ENCODE results near the gene SPDYE2B. TPM values are rescaled to one million over a fixed set of nuclear protein-coding genes. Genes with fewer than 3 reads are reported as not detected.
"Not testable (repeated sequence)": the region's sequence is repeated elsewhere in the genome, so short reads cannot be mapped to it uniquely, and the experiment has no call there.

SPDYE2B gene
- total and polyA plus RNA-seq, 2 donors (not counting 1 experiment from before 2014, with no cell fraction given), result not detected

GRCh38 chr7:102613575-102614345, 36.4 kb upstream of the SPDYE2B start:
- WGBS (ENCODE audit: insufficient coverage), result no CpG with 5 or more reads among the region's 15 CpGs
- H3K4me2 ChIP-seq (replicated peaks; ENCODE audit: low read depth, low read length, poor library complexity, severe bottlenecking); H3K4me3 Mint-ChIP-seq; H3K9me3 ChIP-seq (ENCODE audit: control extremely low read depth in 1 of 3, control insufficient read depth in 2 of 3, insufficient read depth in 1 of 3, low read length in 2 of 3); H3K4me3 ChIP-seq (ENCODE audit: control extremely low read depth in 1 of 5, extremely low read depth in 1 of 5, insufficient read depth in 1 of 5, low read depth in 2 of 5, low read length in 4 of 5); CTCF ChIA-PET; H3K9me3 Mint-ChIP-seq (ENCODE audit: insufficient read depth); POLR2A ChIA-PET; H3K79me2 ChIP-seq (ENCODE audit: control insufficient read depth, insufficient read depth, low read length); H2AFZ ChIP-seq (ENCODE audit: insufficient read depth, low read depth, low read length, poor library complexity, severe bottlenecking); H3K27me3 Mint-ChIP-seq; H3K27me3 ChIP-seq (replicated peaks in 1 of 4; ENCODE audit: control extremely low read depth in 1 of 4, control insufficient read depth in 3 of 4, insufficient read depth in 4 of 4, low read length in 3 of 4); DNase-seq; H4K20me1 ChIP-seq (ENCODE audit: control insufficient read depth, insufficient read depth, low read length, poor library complexity, severe bottlenecking); H3K36me3 ChIP-seq (replicated peaks in 1 of 2; ENCODE audit: control extremely low read depth in 1 of 2, control insufficient read depth in 1 of 2, extremely low read depth in 1 of 2, insufficient read depth in 2 of 2, low read length in 1 of 2); H3K27ac ChIP-seq (ENCODE audit: low read length in 2 of 2); H3K4me1 Mint-ChIP-seq; H3K9ac ChIP-seq (ENCODE audit: low read length); H3K27ac Mint-ChIP-seq; intact Hi-C loops (cut with micrococcal nuclease): not testable (repeated sequence)
- peak; percentile 16 for ATAC-seq (ENCODE audit: low read depth)
- H3K4me1 ChIP-seq (ENCODE audit: control insufficient read depth in 2 of 2, insufficient read depth in 2 of 2, low read length in 2 of 2), result peaks cover 0 to 14% of the 10 kb centered on the region in 2 donors

- H3K4me3 Mint-ChIP-seq; H3K27ac Mint-ChIP-seq; H3K9me3 ChIP-seq (ENCODE audit: control extremely low read depth in 1 of 3, control insufficient read depth in 2 of 3, insufficient read depth in 1 of 3, low read length in 2 of 3); H2AFZ ChIP-seq (ENCODE audit: insufficient read depth, low read depth, low read length, poor library complexity, severe bottlenecking); H3K4me2 ChIP-seq (replicated peaks; ENCODE audit: low read depth, low read length, poor library complexity, severe bottlenecking); H3K4me1 Mint-ChIP-seq; H3K9me3 Mint-ChIP-seq (ENCODE audit: insufficient read depth); H3K27ac ChIP-seq (ENCODE audit: low read length in 2 of 2); H3K4me3 ChIP-seq (ENCODE audit: control extremely low read depth in 1 of 5, extremely low read depth in 1 of 5, insufficient read depth in 1 of 5, low read depth in 2 of 5, low read length in 4 of 5); intact Hi-C loops (cut with micrococcal nuclease); DNase-seq; H3K9ac ChIP-seq (ENCODE audit: low read length); H3K27me3 Mint-ChIP-seq; H3K36me3 ChIP-seq (replicated peaks in 1 of 2; ENCODE audit: control extremely low read depth in 1 of 2, control insufficient read depth in 1 of 2, extremely low read depth in 1 of 2, insufficient read depth in 2 of 2, low read length in 1 of 2); H3K79me2 ChIP-seq (ENCODE audit: control insufficient read depth, insufficient read depth, low read length); CTCF ChIA-PET; H4K20me1 ChIP-seq (ENCODE audit: control insufficient read depth, insufficient read depth, low read length, poor library complexity, severe bottlenecking); ATAC-seq (ENCODE audit: low read depth); POLR2A ChIA-PET; H3K27me3 ChIP-seq (replicated peaks in 1 of 4; ENCODE audit: control extremely low read depth in 1 of 4, control insufficient read depth in 3 of 4, insufficient read depth in 4 of 4, low read length in 3 of 4): not testable (repeated sequence)
- no CpG with 5 or more reads among the region's 4 CpGs for WGBS (ENCODE audit: insufficient coverage)
- peaks cover 0 to 14% of the 10 kb centered on the region in 2 donors for H3K4me1 ChIP-seq (ENCODE audit: control insufficient read depth in 2 of 2, insufficient read depth in 2 of 2, low read length in 2 of 2)
Observed at GRCh38 chr7:102614346-102614697, 35.8 kb upstream of the SPDYE2B start.

- H3K27ac ChIP-seq (ENCODE audit: low read length in 2 of 2); H3K27me3 Mint-ChIP-seq; DNase-seq; POLR2A ChIA-PET; H3K9me3 Mint-ChIP-seq (ENCODE audit: insufficient read depth); H3K79me2 ChIP-seq (ENCODE audit: control insufficient read depth, insufficient read depth, low read length); H3K4me3 Mint-ChIP-seq; H3K27ac Mint-ChIP-seq; H3K27me3 ChIP-seq (replicated peaks in 1 of 4; ENCODE audit: control extremely low read depth in 1 of 4, control insufficient read depth in 3 of 4, insufficient read depth in 4 of 4, low read length in 3 of 4); H4K20me1 ChIP-seq (ENCODE audit: control insufficient read depth, insufficient read depth, low read length, poor library complexity, severe bottlenecking); H3K4me1 Mint-ChIP-seq; H3K4me2 ChIP-seq (replicated peaks; ENCODE audit: low read depth, low read length, poor library complexity, severe bottlenecking); ATAC-seq (ENCODE audit: low read depth); CTCF ChIA-PET; H2AFZ ChIP-seq (ENCODE audit: insufficient read depth, low read depth, low read length, poor library complexity, severe bottlenecking); H3K36me3 ChIP-seq (replicated peaks in 1 of 2; ENCODE audit: control extremely low read depth in 1 of 2, control insufficient read depth in 1 of 2, extremely low read depth in 1 of 2, insufficient read depth in 2 of 2, low read length in 1 of 2); H3K4me3 ChIP-seq (ENCODE audit: control extremely low read depth in 1 of 5, extremely low read depth in 1 of 5, insufficient read depth in 1 of 5, low read depth in 2 of 5, low read length in 4 of 5); intact Hi-C loops (cut with micrococcal nuclease); H3K9me3 ChIP-seq (ENCODE audit: control extremely low read depth in 1 of 3, control insufficient read depth in 2 of 3, insufficient read depth in 1 of 3, low read length in 2 of 3); H3K9ac ChIP-seq (ENCODE audit: low read length): not testable (repeated sequence)
- H3K4me1 ChIP-seq (ENCODE audit: control insufficient read depth in 2 of 2, insufficient read depth in 2 of 2, low read length in 2 of 2), result peaks cover 0 to 14% of the 10 kb centered on the region in 2 donors
- no CpG with 5 or more reads among the region's 3 CpGs for WGBS (ENCODE audit: insufficient coverage)
Observed at GRCh38 chr7:102614873-102615272, 35.2 kb upstream of the SPDYE2B start.

DNA sequence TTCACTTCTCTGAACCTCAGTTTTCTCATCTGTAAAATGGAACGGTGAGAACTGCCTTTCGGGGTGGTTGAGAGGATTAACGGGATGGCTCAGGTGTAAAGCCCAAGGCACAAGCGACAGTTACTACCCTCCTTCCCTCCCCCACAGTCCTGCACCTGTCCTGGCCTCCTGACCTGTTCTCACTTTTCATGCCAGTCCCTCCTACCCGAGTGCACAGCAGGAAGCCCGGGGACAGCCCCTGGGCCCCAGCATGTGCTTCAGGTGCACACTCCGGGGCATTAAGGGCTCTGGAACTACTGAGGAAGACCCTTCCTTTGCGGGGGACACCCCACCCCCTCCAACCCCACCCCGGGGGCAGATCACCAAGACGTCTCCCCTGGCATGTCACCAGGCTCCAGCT, 34.2 kb upstream of the SPDYE2B start:
- peak; percentile 5 for ATAC-seq (ENCODE audit: low read depth)
- intact Hi-C loops (cut with micrococcal nuclease), result not testable (repeated sequence)

More for the DNA sequence above, 34.2 kb upstream of the SPDYE2B start:
- H2AFZ ChIP-seq (ENCODE audit: insufficient read depth, low read depth, low read length, poor library complexity, severe bottlenecking); H3K4me1 Mint-ChIP-seq; POLR2A ChIA-PET; H3K27me3 Mint-ChIP-seq; H3K4me3 ChIP-seq (ENCODE audit: control extremely low read depth in 1 of 5, extremely low read depth in 1 of 5, insufficient read depth in 1 of 5, low read depth in 2 of 5, low read length in 4 of 5); H3K79me2 ChIP-seq (ENCODE audit: control insufficient read depth, insufficient read depth, low read length); H3K4me2 ChIP-seq (replicated peaks; ENCODE audit: low read depth, low read length, poor library complexity, severe bottlenecking); H3K9me3 ChIP-seq (ENCODE audit: control extremely low read depth in 1 of 3, control insufficient read depth in 2 of 3, insufficient read depth in 1 of 3, low read length in 2 of 3); H3K27ac Mint-ChIP-seq; H3K36me3 ChIP-seq (replicated peaks in 1 of 2; ENCODE audit: control extremely low read depth in 1 of 2, control insufficient read depth in 1 of 2, extremely low read depth in 1 of 2, insufficient read depth in 2 of 2, low read length in 1 of 2); DNase-seq; H3K27me3 ChIP-seq (replicated peaks in 1 of 4; ENCODE audit: control extremely low read depth in 1 of 4, control insufficient read depth in 3 of 4, insufficient read depth in 4 of 4, low read length in 3 of 4); H3K9me3 Mint-ChIP-seq (ENCODE audit: insufficient read depth); H3K4me3 Mint-ChIP-seq; H4K20me1 ChIP-seq (ENCODE audit: control insufficient read depth, insufficient read depth, low read length, poor library complexity, severe bottlenecking); CTCF ChIA-PET; H3K27ac ChIP-seq (ENCODE audit: low read length in 2 of 2); H3K9ac ChIP-seq (ENCODE audit: low read length): not testable (repeated sequence)
- H3K4me1 ChIP-seq (ENCODE audit: control insufficient read depth in 2 of 2, insufficient read depth in 2 of 2, low read length in 2 of 2), result peaks cover 0 to 14% of the 10 kb centered on the region in 2 donors
- no CpG with 5 or more reads among the region's 10 CpGs for WGBS (ENCODE audit: insufficient coverage)

Measured in B cell (primary cell).